Non-pigmented ciliary epithelial cell (primary cell): ENCODE measurements around the gene BFSP2.

Experiments
- DNase-seq: peaks from one replicate; pipeline ENCODE4 v3.0.0-alpha.2; 2010; ENCODE audit warnings: low read depth

The BFSP2 gene, protein sequence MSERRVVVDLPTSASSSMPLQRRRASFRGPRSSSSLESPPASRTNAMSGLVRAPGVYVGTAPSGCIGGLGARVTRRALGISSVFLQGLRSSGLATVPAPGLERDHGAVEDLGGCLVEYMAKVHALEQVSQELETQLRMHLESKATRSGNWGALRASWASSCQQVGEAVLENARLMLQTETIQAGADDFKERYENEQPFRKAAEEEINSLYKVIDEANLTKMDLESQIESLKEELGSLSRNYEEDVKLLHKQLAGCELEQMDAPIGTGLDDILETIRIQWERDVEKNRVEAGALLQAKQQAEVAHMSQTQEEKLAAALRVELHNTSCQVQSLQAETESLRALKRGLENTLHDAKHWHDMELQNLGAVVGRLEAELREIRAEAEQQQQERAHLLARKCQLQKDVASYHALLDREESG

DNA sequence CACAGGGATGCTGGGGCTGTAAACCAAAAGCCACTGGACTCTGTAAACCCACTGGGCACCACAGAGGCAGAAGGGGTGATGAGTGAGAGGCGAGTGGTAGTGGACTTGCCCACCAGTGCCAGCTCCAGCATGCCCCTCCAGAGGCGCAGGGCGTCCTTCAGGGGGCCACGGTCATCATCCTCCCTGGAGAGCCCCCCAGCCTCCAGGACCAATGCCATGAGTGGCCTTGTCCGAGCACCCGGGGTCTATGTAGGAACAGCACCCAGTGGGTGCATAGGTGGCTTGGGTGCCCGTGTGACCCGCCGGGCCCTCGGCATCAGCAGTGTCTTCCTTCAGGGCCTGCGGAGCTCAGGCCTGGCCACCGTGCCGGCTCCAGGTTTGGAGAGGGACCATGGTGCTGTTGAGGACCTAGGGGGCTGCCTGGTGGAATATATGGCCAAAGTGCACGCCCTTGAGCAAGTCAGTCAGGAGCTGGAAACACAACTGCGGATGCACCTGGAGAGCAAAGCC lies at the start of gene BFSP2:
BFSP2 (plus strand) TSS at position 51 of the 510 bp plus-strand sequence; CDS start at position 79, 28 bp downstream.
- DNase-seq, result no peak

DNA sequence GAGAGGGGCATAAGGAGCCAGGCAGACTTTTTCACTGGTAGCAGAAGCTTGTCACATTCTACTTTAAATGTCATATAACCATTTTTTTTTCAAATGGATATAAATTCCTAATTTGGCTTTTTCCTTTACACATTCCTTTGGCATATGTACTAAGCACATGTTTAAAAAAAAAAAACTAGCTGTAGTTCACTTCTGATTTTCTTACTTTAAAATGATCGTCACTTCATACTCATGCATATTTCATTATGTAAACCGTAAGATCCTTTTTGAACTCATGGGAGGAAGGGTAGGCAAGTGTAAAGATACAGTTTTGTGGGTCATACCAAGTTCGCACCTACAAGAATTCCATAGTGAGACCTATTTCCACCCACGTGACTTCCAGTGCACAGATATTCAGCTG lies 45.1 kb upstream of the BFSP2 start:
- DNase-seq, result no peak

DNA sequence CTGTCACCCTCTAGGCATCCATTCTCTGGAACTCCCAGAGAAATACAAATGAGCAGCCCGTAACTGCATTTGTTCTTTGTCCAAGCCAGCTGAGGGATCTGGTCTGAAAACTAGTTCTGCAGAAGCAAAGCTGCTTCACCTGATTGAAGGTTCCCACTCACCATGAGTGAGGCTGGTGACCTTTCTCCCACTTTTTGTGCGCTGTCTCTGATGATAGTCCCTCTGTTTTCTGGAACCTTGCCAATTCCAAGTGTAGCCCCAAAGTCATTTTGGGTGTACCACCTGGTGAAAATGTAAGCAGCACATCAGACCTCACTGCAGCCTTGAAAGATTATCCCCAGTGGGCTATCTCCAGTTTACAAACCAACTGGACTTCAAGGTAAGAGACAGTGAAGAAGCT lies 39.4 kb upstream of the BFSP2 start:
- no peak for DNase-seq

DNA sequence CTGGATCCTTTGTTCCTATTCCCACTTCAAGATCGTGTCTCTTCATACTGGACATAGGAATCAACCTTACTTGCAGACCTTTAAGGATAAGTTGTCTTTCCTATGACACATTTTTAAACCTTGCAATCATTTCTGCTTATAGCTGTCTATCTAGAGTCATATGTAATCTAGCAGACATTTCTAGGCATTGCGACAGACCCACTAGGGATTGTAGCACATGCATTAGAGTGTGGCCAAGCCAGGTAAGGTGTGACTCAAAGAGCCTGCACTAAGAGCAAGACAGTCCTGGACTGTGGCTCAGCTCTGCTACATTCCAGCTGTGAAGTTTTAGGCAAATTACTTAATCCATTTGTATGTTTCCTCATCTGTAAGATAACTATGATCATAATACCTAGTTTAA lies 38.8 kb upstream of the BFSP2 start:
- DNase-seq, result no peak

DNA sequence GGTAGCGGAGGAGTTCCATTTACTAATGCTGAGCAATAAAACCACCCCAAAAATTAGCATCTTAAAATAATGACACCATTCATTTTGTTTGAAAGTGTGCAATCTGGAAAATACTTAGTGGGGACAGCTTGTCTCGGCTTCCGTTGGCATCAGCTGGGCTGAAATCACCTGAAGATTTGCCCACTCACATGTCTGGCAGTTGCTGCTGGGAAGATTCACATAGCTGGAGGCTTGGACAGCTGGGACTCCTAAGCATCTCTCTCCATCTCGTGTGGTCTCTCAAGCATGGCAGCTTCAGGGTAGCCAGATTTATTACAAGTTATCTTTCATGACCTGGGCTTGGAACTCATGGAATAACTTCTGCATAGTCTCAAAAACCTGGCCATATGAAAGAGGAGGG lies 38.4 kb upstream of the BFSP2 start:
- no peak for DNase-seq

DNA sequence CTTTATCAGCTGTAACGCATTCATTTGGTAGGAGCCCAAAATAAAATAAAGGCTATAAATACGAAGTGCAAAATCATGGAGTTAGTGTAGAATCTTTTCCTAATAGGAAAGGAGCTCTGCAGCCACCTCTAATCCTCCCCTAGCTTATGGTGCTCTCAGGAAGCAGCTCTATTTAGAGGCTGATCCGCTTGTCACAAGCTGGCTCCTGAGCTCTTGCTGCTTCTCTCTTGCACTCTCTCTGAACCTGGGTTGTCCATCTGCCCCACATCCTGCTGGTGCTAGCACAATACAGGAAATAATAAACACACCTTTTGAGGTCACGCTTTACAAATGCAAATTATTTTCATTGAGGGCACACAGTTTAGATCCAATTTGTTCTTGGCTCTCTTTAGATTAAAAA lies 37.3 kb upstream of the BFSP2 start:
- no peak for DNase-seq

DNA sequence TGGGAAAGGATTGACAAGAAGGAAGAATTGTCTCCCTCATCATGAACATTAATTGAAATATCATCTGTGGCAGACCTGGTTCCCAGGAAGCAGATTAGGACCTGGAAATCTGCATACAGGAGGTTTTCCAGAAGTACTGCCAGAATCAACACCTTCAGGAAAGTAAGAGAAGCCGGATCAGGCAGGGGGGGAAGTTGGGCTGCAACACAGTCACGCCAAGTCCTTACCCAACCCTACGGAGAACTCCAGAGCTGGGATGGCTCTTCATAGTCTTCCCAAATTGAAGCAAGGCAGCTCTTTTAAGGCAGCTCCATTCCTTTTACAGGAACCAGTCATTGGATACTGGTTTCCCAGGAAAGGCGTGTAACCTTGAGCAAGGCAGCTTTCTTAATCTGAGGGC lies 35.2 kb upstream of the BFSP2 start:
- no peak for DNase-seq

DNA sequence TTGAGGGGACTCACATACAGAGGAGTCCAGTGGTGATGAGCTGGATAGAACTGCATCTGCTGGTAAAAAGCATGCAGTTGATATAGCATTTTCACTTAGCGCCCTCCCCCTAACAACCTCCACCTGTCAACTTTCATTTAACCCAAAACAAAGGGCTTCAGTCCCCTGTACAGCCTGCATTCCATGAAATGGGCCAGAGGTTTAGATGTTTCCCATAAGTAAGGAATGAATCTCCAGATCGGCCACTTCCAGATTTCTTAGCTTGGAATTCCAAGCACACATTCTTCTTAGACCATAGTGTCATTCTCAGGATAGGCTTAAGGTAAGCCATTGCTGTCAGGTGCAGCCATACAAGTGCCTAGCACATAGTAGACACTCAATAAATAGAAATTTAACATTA lies 32.9 kb upstream of the BFSP2 start:
- DNase-seq, result no peak

DNA sequence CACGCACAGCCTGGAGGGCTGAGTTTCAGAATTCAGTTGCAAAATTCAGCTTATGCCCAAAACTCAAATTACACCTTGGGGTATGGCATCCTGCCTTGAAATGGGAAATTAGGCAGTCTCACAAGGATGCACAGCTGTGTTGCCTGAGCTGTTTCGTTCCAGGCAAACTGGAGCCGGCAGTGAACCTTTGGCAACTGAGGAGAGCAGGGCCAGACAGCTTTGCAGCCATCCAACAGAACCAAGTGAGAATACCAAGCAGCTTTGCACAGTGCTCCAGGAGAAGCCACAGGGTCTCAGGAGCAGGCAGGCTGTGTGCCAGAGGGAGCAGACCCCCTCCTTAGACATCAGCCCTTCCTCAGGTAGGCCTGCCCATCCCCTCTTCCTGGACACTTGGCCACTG lies 32.5 kb upstream of the BFSP2 start:
- DNase-seq, result no peak

DNA sequence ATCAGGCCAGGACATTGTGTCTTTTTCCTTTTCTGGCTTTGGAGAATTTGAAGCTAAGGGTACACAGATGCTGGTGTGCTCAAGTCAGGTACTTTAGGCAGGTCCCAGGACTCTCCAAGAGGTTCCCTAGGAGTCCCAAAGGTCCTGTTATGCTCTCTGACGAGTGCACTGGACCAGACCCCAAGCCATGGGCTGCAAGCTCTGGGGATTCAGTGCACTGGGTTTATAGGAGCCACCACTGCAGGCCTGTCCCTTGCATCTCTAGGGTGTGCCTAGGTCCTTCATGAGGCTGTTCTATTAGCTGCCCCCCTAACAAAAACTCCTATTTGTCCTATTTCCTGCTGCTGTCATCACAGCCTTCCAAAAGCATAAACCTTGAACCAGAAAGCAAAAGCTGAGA lies 31.9 kb upstream of the BFSP2 start:
- DNase-seq, result no peak

DNA sequence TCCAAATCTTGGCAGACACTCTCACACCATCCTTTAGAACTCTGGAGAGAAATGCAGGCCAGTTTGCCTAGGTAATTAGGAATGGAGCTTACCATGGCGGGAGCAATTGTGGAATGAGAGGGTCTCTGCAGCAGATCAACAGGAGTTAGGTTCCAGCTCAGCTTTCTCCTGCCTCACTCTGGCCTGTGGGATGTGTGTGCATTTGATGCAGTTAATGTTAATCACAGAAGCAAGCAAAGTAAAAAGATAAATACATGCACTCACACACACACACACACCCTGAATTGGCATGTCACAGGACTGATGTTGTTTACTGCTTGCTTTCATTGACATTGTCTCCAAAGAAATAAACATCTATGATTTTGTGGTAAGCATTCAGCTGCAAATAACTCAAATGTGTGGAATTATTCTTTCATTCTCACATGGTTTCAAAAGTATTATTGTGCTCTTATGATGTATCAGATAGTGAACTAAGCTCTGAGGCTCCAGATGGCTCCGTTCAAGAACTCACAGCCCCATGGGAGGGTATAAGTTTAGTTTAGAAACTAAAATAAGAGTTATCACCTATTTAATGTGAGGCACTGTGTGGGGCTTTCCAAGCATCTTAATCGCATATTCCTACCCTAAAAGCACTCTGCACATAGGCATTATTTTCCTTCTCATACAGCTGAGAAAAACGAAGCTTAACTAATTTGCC lies 31.3 kb upstream of the BFSP2 start:
- DNase-seq, result no peak

DNA sequence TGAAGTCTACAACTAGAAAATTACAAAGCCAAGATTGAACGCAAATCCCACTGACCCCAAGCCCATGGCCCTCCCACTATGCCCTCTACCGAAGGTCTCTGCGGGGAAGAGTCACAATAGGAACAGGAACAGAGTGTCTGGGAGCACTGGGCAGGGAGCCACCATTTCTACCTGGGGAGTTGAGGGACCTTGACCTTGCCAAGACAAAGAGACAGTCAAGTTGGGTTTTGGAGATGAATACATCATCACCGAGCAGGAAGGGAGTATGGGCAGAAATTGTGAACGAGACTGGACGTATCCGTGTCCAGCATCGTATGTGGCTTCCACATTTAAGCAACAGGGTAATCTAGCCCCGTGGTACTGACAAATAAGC lies 30.8 kb upstream of the BFSP2 start:
- DNase-seq, result no peak

DNA sequence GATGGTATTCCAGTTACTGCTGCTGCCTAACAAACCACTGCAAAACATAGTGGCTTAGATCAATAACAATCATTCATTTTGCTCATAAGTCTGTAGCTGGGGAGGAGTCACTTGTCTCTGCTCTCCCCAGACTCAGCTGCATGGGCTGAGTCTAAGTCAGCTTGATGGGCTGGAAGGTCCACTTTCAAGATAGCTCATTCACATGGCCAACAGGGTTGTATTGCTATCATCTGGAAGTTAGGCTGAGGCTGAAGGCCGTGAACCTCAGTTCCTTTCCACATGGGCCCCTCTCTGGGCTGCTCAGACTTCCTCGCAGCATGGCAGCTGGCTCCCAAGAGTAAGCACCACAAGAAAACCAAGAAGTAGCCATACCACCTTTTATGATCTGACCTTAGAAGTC lies 28.7 kb upstream of the BFSP2 start:
- DNase-seq, result no peak

DNA sequence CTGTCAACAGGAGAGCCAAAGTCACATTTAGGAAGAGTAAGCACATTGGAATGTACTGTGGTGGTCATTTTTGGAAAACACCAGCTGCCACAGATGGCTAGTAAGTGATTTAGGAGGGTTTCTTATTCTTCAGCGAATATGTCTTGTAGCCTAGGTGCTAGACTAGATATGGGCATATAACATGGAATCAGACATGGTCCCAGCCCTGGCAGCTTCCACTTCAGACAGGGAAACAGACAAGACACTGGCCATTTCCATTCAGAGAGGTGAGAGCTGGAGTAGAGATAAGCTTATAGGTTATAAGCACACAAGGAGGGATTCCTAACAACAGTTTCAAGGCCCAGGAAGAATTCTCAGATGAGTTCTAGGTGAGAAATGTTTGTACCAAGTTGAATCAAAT lies 28.2 kb upstream of the BFSP2 start:
- no peak for DNase-seq

DNA sequence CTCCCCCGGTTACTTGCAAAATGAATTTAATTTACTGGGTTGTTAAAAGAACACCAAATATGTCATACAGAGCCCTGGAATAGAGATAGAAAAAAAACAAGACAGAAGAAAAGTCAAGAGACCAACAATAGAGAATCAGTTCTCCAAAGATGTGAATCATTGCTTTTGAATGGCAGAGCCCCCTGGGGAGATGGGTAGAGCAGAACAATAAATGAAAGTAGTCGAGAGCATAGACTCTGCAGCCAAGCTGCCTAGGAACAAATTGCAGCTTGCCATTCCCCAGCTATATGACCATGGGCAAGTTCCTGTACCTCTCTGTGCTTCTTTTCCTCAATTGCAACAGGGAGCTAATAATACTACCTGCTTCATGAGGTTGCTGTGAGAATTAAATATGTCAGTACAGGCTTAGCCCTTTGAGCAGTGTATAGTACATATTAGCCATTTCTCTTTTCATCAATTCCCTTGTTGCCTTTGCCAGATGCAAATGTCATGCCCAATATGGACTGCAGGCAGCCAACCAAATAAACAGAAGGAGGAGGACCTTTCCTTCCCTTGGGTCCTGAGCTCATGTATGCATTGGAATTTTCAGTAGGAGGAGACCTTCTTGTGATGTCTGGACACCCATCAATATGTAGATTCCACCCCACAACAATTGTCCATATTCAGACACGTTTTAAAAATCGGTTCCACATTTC lies 25.0 kb upstream of the BFSP2 start:
- no peak for DNase-seq

DNA sequence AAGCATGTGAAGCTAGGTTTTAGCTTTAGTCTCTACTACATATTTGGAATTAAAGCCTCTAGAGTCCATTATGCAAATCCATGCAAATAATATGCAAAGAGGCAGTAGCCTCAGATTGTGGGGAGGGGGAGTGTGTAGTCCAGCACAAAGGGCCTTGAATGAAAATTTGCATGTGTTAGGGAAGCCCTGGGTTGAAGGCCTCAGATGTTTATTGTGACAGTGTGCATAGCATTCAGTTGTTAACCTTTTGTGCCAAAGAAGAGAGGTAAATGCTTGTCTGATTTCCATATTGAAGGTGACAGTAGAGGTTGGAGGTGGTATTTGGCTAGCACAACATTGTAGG lies 24.5 kb upstream of the BFSP2 start:
- no peak for DNase-seq

DNA sequence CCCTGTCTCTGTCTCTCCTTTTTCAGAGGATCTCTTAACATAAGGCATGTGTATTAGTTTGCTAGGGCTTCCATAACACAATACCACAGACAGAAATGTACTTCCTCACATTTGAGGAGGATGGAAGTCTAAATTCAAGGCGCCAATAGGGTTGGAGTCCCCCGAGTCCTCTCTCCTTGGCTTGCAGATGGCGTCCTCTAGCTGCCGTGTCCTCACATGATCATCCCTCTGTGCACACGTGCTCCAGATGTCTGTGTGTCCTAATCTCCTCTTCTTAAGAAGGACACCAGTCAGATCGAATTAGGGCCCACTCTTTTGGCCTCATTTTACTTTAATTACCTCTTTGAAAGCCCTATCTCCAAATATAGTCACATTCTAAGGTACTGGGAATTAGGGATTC lies 23.0 kb upstream of the BFSP2 start:
- DNase-seq, result no peak

DNA sequence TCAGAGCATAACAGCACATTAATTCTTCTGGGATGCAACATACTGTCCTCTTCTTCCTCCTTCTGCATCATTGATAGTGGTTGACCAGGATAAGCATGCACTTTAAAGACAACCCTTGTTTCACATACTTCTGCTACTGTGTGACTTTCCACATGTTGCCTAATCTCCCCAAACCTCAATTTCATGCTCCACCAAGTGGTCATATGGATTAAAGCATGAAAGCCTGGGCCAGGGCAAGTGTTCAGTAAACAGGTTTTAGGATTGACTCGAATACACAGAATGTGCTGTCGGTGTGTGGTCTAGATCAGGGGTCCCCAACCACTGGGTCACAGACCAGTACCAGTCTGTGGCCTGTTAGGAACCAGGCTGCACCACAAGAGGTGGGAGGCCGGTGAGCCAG lies 22.5 kb upstream of the BFSP2 start:
- peak; percentile 22 for DNase-seq

DNA sequence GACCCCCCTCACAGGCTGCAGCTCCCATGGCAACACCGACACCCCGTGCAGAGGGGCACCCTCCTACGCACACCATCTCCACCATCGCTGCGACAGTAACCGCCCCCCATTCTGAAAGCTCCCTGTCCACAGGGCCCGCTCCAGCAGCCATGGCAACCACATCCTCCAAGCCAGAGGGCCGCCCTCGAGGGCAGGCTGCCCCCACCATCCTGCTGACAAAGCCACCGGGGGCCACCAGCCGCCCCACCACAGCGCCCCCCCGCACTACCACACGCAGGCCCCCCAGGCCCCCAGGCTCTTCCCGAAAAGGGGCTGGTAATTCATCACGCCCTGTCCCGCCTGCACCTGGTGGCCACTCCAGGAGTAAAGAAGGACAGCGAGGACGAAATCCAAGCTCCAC lies 19.9 kb upstream of the BFSP2 start:
- DNase-seq, result no peak

DNA sequence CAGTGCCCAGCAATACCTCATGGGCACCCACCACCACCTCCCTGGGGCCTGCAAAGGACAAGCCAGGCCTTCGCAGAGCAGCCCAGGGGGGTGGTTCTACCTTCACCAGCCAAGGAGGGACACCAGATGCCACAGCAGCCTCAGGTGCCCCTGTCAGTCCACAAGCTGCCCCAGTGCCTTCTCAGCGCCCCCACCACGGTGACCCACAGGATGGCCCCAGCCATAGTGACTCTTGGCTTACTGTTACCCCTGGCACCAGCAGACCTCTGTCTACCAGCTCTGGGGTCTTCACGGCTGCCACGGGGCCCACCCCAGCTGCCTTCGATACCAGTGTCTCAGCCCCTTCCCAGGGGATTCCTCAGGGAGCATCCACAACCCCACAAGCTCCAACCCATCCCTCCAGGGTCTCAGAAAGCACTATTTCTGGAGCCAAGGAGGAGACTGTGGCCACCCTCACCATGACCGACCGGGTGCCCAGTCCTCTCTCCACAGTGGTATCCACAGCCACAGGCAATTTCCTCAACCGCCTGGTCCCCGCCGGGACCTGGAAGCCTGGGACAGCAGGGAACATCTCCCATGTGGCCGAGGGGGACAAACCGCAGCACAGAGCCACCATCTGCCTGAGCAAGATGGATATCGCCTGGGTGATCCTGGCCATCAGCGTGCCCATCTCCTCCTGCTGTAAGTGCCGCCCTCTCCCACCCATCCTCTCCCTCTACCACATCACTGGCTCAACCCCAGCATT lies 19.2 kb upstream of the BFSP2 start:
- no peak for DNase-seq

DNA sequence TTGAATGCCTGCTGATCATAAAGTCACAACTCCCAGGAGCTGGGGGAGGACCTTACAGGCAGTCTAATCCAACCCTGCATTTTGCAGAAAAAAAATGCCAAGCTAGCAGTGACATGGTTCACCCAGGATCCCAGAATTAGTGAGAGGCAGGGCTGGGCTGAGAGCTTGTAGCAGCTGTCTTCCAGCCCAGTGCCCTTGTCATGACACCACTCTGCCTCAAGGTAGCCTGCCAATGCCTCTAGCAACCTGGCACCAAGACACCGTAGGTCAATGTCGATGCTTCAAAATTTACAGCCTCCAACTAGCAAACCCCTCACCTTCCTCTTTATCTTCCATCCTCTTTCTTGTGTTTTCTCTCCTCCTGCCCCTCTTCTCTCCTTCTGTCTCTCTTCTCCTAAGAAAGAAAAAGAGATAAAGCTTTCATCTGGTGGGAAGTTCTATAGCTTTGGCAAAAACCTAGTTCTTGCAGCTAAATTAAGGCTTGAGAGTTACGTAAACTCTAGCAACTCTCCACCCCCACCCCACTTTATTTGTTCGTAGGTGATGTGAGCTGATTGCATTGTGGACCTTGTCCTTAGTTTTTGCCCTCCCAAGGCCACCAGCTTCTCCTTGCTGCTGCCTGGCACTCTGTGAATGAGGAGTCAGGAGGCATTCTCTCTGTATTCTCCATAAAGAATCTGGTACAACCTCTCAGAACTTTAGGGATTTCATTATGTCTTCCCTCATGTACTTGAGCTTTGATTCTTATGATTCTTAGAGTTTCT lies 18.3 kb upstream of the BFSP2 start:
- no peak for DNase-seq

DNA sequence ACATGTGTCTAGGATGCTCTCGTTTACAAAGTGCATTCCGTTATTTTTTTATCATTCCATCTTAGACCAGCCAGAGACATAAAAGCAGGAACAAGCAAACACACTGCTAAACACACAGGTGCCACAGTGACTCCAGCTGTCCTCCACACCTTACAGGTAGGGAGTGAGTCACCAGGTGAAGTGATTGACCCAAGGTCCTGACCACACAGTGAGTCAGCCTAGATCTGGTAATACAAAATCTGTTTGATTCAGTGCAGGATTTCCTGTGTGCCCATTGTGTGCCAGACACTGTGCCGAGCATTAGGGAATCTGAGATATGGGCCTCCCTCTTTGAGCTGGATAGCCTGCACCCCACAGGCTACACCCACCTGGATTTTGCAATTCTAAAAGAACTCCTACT lies 16.7 kb upstream of the BFSP2 start:
- DNase-seq, result no peak
